CD4-positive, alpha-beta T cell treated with Interleukin-21 for 1 hour (primary cell): Measurements from ENCODE around the gene SHANK2.
"Not testable (repeated sequence)": the region's sequence is repeated elsewhere in the genome, so short reads cannot be mapped to it uniquely, and the experiment has no call there.

Experiments used
- DNase-seq: peaks from one replicate; pipeline ENCODE4 v3.0.0-alpha.2; 2020

Gene SHANK2

DNA sequence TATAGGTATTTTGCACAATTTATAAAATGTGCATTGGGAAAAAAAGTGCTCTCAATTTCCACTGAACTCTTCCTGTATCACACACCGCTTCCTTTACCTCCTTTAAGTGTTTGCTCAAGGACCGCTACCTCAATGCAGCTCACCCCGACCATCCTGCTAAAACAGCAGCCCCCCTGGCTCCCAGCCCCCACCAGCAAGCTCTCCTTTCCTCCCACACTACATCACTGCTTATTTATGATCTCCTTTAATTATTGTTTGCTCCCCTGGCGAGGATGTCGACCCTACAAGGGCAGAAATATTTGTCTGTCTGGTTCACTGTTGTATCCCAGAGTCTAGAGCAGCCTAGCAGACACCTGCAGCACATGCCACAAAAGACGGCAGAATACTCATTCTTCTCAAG is 10.0 kb downstream of the SHANK2 start:
- no peak for DNase-seq

DNA sequence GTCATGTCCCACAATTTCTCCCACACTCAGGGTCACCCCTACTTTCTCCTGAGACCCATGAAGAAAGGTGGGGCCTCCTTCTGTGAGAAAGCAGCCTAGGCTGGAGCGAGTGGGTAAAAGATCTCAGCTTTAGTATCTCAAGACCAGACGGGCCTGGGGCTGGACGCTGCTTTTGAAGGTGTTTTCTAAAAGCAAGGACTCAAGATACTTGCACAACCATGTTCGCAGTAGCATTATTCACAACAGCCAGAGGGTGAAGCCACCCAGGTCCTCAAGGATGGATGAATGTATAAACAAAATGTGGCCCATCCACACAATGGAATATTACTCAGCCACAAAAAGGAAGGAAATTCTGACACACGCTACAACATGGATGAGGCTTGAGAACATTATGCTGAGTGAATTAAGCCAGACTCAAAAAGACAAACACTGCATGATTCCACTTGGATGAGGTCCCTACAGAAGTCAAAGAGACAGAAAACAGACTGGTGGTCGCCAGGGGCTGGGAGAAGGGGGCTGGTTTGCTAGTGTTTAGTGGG is 10.6 kb downstream of the SHANK2 start:
- no peak for DNase-seq

DNA sequence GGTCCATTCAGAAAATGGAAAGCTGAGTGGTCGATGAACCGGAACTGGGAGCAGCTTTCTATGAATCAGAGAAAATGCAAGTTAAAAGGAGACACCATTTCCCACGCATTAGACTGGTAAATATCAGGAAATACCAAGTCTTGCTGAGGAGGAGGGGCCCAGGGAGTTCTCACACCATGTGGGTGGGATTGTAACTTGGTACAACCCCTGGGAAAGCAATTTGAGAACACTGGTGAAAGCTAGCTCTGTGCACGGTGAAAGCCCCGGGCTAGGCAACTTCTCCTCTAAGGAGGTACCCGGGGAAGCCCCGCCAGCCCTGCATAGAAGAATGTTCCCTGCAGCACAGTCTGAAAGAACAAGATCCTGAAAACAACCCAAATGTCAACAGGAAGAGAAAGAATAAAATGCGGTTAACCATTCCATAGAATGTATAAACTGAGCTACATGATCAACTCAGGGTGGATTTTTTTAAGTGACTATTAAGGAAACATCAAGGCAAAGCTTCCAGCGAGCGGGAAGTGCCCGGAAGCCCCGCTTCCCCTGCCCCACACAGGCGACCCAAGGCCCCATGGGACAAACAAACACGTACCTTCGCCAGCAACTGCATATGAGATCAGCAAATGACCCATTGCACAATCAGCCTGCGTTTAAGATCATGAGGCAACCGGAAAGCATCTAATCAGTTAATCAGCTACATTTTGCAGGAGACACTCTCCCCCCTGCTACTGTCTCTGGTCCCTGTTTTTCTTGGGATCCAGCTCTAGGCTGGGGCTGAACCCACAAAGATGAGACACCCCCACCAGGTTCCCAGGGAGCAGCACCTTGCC is 11.3 kb downstream of the SHANK2 start:
- no peak for DNase-seq

DNA sequence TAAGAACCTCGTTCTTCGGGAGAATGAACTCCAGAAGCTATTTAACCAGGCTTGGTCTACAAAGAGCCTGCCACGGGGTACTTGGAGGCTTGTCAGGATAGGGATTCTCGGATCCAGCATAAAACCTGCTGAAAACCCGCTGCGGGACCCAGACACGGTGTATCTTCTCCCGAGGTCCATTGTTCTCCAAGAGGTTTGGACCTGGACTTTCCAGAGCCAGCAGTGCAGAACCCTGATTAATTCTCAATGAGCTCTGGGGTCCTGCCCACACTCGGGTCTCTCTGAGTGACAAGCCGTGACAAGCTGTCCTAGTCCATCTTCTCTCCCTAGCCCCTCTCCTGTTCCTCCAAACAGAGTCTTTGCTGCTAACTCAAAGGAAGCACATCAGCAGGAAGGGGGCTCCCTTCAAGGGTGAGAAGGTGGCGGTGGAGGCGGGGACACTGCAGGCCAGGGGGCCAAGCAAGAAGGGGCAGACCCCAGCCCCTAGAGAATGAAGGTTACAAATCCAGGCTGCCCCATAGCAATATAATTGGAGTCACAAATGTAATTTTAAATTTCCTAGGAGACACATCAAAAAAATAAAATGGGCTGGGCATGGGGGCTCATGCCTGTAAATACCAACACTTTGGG is 12.2 kb downstream of the SHANK2 start:
- no peak for DNase-seq

DNA sequence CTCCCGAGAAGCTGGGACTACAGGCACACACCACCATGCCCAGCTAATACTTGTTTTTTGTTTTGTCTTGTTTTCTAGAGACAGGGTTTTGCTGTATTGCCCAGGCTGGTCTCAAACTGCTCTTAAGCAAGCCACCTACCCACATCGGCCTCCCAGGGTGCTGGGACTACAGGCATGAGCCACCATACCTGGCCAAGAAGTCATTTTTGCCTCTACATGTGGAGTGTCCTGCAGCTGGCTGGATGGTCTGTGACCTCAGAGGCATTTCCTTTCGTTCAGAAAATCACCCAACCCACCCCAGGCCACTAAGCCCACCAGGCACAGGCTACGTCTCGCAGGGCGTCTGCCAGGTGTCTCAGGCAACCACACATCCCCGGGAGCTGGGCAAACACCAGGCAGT is 12.8 kb downstream of the SHANK2 start:
- no peak for DNase-seq

DNA sequence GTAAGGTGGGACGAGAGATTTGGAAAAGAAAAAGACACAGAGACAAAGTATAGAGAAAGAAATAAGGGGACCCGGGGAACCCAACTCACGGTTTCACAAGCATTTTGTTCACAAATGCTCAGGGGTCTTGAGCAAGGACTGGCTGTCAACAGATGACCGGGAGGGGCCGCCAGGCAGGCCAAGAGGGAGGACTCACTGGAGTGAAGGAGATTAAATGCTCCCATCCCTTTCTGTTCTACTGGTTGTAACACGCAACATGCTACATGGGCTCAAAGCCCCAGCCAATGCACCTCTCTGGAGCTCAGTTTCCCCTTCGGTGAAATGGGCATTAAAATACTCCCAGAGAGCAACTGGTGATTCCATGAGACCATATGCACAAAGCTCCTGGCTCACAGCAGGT is 13.4 kb downstream of the SHANK2 start:
- no peak for DNase-seq

DNA sequence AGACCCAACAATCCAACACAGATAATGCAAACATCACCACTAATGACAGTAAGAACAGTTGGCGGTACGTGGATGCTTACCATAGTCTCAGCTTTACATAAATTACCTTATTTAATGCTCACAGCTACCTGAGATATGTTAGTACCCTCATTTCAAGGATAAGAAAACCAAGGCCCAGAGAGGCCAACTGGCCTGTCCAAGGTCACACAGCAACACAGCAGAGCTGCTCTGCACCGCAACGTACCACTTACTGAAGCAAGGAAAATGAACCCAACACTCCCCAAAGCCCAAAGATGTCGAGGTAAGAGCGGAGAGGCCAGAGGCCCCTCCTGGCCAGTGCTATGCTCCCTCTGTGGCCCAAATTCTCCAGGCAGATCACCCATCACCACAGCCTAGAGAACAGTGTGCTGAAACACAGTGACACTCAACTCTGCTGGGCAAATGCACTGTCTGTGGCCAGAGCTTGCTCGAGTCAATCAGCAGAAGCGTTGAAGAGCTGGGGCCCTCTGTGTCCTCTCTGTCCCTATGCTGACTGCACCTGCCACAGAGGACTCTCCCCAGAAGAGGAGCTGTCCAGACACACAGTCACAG is 14.0 kb downstream of the SHANK2 start:
- no peak for DNase-seq

DNA sequence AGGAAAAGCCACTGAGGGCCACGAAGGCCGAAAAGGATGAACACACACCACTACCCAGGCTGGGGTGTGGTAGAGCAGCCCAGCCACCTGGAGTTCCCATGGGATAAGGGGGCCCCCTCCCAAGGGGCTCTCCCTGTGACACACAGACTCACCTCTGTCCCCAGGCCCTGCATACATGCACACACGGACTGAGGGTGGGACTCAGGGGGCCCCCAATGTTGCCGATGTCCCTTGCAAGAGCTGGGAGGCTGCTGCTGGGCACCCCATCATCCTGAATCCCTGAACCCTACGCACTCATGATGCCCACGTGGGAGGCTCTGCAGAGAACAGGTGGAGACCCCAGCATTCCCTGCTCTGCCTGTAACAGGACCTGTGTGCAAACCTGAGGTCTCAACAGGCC is 14.5 kb downstream of the SHANK2 start:
- no peak for DNase-seq

DNA sequence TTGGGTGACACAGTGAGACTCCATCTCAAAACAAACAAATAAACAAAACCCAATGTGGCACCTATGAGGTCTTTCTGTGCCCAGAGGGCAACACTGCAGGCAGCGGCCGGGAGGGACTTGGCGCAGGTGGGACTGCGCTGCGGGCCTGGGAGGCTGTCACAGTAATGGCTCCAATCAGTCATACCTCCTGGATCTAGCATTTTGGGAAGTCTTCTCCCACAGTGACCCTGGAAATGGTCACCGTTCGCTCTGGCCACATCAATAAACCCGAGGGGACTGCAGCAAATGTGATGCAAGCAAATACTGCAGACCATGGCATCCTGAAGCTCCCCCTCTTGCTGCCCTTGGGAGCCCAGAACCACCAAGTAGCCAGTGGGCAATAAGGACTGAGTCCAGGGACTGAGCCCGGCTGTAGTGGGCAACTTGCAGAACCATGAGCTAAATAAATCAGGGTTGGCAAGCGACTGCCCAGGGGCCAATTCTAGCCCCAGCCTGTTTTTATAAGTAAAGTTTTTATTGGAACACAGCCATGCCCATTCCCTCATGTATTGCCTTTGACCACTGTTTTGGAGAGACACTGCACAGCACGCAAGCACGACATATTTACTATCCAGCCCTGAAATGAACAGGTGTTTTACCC is 15.4 kb downstream of the SHANK2 start:
- DNase-seq, result no peak

DNA sequence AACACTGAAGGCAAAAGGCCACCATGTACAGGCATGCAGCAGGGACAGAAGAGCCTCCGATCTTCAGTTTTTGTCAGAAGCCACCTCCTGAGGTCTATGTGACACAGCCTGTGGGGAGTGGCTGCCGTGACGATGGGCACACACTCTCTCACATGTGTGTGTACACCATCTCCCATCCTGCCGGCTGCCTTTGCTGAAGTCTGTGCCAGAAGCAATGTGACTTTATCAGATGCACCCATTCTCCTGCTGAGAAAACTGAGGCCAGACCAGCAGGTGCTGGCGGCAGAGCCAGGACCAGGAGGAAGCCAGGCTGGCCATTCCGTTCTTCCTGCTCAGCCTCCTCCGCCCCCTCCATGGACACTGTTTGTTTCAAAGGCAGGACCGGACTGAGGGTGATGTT is 16.7 kb downstream of the SHANK2 start:
- DNase-seq, result no peak

DNA sequence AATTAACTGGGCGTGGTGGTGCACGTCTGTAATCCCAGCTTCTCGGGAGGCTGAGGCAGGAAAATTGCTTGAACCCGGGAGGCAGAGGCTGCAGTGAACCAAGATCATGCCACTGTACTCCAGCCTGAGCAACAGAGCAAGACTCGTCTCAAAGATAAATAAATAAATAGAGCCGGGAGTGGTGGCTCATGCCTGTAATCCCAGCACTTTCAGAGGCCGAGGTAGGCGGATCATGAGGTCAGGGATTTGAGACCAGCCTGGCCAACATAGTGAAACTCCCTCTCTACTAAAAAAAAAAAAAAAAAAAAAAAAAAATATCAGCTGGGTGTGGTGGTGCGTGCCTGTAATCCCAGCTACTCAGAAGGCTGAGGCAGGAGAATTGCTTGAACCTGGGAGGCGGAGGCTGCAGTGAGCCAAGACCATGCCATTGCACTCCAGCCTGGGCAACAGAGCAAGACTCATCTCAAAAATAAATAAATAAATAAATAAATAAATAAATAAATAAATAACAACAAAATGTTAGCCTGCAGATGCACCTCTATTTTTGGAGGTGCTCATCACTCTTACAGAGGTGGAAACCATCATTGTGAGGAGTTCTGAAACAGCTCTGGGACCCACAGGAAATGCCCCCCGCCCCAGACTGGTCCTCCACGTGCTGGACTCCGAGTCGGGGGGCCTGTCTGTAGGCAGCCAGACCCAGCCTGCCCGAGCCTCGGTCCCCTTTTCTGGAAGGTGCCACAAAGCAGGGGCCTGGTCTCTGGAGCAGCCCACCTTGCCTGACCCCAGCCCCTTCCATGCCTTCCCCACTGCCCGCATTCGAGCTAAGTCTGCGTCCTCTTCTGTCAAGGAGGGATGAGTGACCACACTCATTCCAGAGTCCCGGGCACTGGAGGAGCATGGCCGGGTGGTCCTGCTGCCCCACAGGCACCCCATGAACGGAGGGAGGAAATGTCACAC is 18.2 kb downstream of the SHANK2 start:
- DNase-seq, result not testable (repeated sequence)

DNA sequence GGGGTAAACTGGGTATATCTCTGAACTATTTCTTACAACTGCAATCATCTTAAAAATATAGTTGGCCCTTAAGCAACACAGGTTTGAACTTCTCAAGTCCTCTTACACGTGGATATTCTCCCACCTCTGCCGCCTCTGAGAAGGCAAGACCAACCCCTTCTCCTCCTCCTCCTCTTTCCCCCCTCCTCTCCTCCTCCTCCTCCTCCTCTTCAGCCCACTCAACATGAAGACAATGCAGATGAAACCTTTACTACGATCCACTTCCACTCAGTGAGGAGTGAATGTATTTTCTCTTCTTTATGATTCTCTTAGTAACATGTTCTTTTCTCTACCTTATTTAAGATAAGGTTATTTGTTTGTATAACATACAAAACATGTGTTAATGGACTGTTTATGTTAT is 20.0 kb downstream of the SHANK2 start:
- no peak for DNase-seq

DNA sequence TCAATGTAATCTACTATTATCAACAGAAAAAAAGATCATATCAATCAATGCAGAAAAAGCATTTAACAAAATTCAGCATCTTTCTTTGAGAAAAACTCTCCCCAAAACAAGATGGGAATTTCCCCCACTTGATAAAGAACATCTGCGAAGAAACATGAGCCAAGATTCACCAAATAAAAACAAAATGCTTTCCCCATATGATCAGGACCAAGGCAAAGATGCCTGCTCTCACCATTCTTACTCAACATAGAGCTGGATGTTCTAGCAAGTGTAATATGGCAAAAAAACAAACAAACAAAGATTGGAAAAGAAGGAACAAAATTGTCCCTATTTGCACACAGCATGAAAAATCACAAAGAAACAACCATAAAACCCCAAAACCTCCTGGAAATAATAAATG is 23.4 kb downstream of the SHANK2 start:
- DNase-seq, result no peak

DNA sequence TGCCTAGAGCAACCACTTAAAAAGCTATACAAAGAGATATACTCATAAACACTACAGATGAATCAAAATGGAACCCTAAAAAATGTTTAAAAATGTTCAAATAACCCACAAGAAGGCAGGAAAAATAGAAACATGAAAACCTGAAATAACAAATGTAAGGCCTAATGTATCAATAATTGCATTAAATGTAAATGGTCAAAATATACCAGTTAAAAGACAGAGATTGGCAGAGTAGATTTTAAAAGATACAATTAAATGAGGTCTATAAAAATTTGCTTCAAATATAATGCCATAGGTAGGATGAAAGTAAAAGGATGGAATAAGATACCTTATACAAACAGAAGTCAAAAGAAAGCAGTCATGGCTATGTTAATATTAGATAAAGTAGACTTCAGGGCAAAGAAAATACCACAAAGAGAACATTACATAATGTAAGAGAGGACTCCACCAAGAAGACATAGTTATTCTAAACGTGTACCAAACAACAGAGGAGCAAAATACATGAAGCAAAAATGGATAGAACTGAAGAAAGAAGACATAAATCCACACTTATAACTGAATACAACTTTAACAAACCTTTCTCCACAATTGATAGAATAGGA is 25.2 kb downstream of the SHANK2 start:
- no peak for DNase-seq

DNA sequence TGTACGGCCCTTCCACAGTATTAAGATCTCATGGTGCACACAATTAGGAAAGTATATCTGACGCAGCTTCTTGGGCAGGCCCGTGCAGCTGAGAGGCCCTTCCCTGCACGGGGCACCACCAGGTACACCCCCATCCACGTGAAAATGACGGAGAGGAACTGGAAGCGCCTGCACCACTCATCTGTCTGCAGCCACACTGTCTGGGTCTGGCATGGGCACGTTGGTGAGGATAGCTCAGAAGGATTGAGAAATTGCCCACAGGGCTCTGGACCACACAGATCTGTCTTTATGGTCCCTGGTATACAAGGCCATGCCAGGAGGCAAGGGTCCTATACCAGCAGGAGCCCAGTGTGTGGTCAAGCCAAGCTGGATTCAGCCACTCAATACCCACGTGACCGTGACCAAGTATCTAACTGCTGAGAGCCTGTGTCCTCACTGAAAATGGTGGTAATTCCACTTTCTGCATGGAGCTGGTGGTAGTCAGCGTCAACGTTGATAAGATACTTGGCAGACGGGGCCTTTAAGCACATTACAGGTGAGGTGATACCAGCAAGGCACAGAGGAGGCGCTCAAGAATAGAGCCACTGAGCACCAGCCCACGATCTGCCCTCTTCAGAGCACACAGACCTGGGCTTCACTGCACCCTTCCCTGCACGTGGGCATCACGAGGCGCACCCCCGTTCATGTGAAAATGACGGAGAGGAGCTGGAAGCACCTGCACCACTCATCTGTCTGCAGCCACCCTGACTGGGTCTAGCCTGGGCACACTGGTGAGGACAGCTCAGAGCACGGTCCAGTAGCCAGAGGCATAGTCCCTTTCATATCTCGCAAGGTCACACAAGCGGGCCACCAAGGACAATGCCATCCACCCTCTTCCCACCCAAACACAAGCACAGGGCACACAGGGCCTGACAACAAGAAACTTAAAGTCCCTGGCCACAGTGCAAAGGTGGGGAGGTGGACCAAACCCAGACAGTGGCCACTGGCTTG is 28.4 kb downstream of the SHANK2 start:
- DNase-seq, result no peak

DNA sequence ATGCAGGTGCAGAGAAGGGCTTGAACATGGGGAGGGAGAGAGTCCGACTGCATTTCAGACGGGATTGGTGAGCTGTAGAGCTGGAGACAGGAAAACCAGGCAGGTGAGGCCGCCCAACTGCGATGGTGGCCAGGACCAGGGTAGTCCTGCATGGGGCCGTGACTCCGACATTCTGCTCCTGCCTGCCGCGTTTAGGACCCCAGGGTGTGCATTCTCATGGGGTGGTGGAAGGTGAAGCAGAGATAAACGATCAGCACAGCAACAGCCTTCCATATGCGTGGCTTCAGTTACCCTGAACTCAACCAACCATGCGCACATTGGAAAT is 29.3 kb downstream of the SHANK2 start:
- no peak for DNase-seq

DNA sequence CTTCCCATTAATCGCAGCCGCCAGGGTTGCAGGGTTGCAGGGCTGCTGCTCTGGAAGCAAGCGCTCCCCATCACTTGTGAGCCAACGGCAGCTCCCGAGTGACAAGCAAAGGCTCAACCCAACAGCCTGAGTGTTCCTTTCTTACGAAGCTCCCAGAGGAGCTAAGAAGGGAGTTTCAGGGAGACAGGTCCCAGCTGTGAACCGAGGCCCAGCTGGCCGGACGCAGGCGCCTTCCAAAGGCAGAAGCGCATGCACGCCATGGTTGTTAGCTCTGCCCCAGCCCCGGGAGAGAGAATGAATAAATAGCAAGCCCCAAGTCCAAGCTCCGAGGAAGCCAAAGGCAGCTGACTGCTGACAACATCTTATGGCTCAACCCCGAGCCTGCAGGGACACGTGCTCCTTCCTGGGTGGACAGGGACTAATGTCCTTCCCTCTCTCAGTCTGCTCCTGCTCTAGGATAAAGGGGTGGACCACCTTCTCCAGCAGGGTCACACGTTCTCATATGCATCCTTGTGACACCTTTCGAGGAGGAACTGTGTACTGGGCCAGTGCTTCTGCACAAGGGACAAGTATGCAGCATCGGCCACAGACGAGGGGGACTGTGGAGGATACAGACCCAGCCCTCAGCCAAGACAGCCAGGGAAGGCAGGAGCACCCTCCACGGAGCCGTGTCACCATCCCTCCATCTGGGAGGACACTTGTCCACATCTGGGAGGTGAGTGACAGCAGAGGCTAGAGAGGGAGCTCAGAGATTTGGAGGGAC is 29.9 kb downstream of the SHANK2 start:
- DNase-seq, result no peak

DNA sequence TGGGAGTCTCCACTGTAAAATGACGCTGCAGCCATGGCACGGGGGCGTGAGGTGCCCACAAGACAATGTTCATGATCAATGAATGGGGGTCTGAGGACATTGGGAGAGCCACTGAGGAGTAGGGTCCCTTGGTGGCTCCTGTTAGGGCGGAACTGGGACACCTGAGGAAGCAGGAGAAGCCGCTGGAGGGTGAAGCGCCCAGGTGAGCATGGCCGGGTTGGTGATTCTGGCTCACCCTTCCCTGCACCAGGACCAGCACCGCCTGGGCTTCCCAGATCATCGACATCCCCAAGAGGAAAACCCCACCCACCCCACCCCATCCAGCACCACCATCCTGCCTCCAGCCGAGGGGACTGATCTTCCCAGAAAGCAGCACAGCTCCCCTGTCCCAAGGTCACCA is 30.6 kb downstream of the SHANK2 start:
- no peak for DNase-seq

DNA sequence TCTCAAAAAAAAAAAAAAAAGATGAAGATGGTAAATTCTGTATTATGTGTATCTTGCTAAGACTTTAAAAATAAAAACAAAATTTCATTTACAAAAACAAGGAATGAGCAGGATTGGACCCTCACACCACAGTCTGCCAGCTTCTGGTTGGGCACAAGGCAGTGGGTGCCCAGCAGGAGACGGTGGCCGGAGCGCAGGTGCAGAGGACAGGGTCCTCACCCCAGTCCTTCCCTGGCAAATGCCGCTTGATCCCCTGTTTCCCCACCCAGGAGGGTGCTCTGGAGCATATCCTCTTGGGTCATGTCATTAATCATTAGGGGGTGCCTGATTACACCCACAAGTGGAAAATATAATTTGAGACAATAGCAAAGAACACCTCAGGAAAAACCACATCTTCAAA is 31.2 kb downstream of the SHANK2 start:
- no peak for DNase-seq
